SK-N-MC (cell line): Measurements from ENCODE around the gene FSCN2.

Source experiments
- EZH2 ChIP-seq: fragments of 200-600 bp; sonication (generic); IDR thresholded peaks from one replicate; pipeline ENCODE4 v1.6.1; 2017; ENCODE audit warnings: antibody characterized with exemption
- POLR2AphosphoS5 ChIP-seq: IDR thresholded peaks from 2 replicates; pipeline ENCODE4 v1.6.1; 2012; ENCODE audit warnings: mild to moderate bottlenecking, low read depth, low read length, borderline replicate concordance

DNA sequence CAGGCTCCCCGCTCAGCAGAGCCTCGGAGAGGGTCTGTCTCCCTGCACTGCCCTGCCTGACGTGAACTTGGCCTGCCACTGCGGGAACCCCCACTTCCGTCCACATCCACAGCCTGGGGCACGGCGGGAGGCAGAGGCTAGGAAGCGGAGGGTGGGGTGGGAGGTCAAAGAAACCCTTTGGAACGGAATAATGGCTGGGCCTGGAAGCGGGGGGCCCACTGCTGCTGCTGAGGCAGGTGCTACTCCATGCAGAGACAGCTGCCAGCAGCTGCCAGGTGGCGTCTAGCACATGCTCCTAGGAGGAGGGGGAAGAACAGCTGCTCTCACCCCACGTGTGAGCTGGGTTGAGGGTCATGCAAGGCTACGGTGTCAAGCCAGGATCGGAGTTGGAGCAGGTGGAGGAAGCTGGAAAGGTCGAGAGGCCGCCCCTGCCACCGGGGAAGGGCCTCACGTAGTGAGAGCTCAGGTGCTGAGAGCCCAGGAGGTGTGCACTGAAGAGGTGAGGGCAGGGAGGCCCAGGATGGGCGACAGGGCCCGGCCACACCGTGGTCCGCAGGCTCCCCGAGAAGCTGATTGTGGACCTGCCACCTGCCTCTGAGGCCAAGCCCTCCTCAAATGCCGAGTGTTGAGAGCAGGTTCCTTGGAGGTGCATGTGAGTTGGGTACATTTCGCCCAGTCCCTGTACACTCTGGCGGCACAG, 9.8 kb downstream of the FSCN2 start:
- TF ChIP-seq POLR2AphosphoS5 = no peak
- no peak for TF ChIP-seq EZH2
